Inflammatory macrophage (primary cell): Measurements from ENCODE around the gene PRKN.

ENCODE experiments used
- DNase-seq, 2 donors: peaks; one replicate each; pipeline ENCODE4 v3.0.0-alpha.2; 2020 to 2022

Gene PRKN

DNA sequence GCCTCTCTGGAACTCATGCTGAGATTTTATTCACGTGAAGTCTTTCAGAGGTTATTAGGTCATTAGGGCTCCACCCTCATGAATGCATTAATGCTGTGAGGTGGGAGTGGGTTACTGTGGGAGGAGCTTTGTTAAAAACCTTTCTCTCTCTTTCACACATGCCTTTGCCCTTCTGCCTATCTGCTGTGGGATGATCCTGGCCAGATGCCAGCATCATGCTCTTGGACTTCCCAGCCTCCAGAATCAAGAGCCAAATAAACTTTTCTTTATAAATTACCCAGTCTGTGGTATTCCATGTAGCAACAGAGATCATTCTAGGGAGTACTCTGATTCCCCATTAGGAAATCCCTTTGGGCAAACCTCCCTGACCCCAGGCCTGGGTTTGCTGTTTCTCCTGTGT, 1323.8 kb downstream of the PRKN start:
- DNase-seq = no peak

DNA sequence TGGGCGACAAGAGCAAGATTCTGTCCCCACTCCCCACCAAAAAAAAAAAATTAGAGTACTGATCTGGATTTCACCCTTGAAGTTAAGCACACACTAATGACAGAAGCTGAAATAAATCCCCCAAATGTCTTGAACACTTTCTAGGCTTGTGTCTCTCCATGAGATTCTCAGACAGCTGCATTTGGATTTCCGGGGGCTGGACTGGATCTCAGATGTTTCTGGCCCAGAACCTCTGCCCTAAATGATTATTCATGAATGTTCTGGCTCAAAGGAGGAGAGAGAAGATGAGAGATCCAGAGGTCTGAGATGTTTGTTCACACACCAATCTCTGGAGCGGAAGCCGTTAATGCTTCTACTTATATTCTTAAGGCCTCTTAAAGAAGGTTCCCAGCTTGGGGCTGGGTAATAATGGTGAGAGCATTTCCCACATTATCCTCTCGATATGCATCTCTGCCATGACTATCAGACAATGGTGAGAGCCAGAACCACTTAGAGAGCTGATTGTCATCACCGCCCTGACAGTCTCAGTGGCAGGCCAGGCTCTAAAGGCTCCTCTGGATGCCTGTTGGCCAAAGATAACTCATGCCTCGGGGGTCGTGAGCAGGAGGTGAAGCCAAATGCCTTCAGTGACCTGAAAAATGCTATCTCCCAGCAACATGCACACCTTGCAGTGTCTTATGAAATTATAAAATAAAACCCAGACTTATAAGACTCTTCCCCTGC, 1325.8 kb downstream of the PRKN start:
- DNase-seq = no peak

DNA sequence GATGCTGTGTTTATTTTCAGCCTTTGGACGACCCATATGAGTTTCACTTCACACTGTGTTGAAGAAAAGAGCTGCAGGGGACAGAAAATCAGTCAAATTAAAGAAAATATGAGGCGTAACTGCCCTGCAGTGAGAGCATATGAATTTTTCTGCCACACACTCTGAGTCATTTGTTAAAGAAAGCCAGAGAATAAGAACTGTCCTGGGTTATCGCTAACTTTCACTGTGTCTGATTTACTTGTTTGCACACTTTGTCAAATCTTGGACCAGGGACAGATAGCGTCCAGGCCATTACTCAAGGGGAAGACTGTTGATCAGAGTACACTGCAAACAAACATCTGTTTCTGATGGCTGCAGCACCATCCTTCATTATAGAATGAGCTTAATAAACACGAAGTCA, 1326.9 kb downstream of the PRKN start:
- no peak for DNase-seq

DNA sequence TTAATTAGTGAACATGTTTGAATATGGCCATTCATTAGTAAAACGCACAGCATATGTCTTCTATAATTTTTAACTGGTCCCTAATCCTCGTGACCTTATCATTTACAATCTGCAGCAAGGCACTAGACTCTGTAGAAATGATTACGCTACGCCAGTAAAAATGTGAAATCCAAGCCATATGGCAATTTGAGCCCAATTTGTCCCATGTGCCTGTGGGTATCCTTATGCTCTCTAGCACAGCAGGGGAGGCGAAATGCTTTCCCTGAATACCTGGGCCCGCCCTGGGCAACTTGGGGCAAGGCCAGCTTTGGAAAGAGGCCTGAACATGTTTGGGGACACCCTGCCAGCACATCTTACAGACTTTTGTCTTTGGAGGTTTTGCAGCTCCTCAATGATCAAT, 1331.0 kb downstream of the PRKN start:
- no peak for DNase-seq

DNA sequence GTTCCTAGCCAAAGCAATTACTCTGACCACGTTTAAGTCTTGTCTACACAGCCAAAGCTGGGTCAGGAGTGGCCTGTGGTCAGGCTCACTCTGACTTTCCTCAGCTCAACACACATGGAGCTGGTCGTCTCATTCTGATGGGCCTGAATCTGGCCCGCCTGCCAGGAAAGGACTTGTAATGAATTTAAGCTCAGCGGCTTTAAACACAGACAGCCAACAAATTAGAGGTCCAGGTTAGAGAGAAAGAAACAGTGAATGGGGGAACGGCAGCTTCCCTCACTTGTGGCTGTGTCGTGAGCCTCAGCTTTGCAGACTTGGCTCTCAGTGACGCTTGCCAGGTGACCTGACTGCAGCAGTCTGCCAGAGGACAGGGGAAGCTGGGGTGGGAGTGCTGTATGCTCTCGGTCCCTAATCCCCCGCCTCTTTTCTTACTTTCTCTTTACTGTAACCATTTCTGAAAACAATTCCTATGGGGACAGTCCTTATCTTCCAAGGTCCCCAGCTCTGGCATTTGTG, 1331.8 kb downstream of the PRKN start:
- no peak for DNase-seq

DNA sequence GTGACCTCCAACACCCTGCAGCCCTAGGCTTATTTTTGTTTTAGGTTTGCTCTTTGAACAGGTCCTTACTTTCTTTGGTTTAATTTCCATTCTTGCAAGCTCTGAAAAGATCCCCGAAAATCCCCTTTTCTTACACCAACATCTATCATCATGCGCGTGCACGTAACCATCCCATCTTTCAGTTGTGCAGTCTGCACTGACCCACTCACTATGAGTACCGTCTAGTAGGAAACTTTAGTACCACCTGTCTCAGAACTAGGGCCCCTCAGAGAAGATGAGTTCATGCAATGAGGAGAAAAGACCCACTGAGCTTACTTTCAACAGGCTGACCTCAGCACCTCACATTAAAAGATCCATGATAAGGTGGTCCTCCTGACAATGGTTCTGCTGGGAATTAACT, 1333.1 kb downstream of the PRKN start:
- DNase-seq = no peak

DNA sequence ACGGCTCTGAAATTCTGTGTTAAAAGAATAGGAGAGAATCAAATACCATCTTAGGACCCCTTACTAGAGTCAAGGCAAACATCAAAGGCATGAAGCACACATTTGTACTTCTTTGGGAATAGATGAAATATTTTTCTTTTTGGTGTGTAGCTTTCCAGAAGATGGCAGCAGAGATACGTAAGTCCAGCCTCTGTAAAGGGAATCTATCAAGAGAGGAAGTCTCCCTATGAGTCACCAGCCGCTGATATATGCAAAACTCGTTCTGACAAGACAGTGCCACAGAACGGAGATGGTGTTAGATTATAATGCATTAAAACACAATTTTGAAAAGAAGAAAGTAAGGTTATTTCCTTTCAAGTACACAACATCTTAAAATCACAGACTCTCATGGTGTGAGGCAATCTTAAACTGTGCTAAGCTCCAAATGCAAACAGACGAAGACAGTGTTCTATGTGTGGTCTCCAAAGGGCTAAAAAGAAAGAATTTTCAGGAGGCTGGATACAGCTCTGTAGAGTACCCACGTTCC, 1333.7 kb downstream of the PRKN start:
- DNase-seq = peak; percentile 80 to 84

DNA sequence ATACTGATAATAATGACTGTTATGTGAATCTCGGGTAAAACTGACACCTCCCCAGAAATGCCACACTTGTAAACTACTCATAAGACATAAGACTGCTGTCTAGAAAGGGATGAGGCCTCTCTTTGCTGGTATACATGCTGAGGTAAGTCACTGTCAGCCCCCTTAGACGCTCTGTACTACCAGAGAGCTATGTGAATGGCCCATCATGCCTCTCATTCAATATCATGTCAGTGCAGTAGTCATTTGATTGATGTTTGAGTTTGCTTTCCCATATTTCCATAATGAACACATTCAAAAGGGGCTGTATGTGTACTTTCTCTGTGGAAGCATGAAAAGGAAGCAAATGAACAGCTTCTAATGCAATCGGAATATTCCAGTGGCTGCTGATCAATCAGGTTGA, 1334.3 kb downstream of the PRKN start:
- DNase-seq = no peak

DNA sequence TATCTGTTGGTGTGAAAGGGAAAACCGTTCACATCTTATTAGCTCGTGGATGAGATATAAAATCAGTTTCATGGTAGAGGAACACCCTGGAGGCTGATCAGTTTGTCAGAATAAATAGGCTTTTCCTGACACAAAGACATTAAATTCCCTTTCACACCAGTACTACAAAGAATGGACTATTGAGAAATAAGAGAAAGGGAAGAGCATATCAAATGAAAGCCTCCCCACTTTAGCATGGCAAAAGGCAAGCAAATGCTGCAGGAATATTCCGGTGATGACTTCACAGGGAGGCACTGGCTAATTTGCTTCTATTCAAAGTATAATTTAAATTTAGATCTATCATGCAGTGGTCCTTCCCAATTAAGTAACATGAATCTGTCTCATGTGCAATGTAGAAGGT, 1337.8 kb downstream of the PRKN start:
- no peak for DNase-seq

DNA sequence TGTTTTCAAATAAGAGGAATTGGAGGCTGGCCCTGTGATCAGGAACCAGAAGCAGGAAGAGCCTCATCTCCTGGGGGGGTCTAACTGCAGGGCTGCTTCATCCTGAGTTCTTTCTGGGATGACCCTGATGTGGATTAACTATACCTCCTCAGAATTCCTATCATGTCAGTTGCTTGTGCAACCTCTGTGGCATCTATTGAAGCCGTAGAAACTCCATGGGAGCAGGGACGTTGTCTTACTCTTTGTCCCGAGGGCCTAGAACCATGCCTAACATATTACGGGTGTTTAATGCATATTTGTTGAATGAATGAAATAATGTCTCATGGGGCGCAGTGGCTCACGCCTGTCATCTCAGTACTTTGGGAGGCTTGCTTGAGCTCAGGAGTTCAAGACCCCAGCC, 1343.6 kb downstream of the PRKN start:
- no peak for DNase-seq

DNA sequence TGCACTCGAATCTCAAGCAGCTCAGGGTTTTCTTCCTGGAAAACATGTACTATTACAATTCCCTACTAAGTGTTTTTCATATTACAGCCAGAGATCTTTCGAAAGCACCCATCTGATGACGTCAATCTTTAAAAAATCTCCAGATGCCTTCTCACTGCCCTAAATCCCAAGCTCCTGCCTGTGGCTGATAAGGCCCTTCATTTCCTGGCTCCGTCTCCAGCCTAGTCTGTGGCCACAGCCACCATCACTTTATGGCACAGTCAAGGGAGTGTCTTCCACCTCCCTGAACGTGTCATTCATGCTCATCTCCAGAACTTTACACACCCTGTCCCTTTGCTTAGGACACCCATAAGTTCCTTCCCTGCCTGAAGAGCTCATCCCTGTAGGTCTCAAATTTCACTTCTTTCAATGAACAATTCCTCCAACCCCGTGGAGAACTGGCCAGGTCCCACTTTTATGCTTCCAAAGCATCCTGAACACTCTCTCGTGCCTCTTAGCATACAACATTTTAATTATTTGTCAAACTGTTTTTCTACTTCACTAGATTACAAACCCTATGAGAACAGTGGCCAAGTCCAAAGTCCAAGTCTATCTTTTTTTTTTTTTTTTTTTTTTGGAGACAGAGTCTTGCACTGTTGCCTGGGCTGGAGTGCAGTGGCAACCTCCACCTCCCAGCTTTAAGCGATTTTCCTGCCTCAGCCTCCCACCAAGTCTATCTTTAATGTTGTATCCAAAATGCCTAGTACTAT, 1347.6 kb downstream of the PRKN start:
- DNase-seq = no peak

DNA sequence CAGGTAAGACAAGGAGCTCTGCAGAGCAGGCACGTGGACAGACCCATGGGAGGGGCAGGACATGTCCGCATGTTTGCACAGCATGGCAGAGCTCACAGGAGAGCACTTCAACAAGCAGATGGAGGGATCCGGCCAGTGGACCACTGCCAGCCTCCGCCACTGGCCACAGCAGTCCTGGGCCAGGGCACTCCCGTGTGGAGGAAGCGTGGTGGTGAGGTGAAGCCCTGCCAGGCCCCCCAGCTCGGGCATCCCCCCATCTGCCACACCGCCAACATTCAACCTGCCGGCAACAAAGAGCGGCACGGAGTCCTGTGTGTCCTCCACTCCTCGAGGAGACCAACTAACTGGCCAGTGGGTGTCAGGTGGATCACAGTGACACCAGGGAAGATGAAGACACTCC, 1349.5 kb downstream of the PRKN start:
- no peak for DNase-seq

DNA sequence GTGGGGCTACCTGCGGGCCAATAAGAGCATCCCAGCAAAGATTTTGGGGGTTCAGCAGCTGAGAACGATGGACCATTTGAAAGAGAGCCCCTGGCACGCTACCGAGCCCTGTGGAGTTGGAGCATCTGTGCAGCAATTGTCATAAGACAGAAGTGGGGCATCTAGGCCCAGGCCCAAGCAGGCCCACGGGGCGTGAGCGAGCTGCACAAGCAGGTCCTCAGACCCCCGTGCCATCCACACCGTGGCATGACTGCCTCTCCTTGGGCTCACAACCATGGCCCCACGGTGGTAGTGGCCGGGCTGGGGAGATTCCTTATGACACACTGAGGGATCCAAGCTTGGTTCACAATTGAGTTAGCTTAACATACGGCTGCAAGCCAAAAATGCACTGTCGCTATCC, 1350.5 kb downstream of the PRKN start:
- no peak for DNase-seq

DNA sequence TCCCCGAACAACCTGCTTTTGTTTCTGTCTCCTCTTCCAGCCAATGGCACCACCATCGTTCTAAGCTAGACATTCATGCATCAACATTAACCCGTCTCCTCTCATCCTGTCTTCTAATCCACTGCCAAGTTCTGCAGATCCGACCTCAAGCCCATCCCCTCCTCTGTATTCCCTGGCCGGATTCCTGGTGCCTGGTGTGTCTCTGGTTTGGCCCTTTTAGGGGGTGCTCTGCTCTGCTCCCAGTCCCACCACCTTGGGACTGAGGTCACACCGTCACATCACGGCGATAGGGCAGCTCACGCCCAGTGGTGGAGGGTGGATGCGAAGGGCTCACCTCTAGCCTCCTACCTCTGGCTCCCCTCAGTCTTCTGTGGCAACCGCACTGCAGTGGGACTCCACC, 1351.2 kb downstream of the PRKN start:
- no peak for DNase-seq

DNA sequence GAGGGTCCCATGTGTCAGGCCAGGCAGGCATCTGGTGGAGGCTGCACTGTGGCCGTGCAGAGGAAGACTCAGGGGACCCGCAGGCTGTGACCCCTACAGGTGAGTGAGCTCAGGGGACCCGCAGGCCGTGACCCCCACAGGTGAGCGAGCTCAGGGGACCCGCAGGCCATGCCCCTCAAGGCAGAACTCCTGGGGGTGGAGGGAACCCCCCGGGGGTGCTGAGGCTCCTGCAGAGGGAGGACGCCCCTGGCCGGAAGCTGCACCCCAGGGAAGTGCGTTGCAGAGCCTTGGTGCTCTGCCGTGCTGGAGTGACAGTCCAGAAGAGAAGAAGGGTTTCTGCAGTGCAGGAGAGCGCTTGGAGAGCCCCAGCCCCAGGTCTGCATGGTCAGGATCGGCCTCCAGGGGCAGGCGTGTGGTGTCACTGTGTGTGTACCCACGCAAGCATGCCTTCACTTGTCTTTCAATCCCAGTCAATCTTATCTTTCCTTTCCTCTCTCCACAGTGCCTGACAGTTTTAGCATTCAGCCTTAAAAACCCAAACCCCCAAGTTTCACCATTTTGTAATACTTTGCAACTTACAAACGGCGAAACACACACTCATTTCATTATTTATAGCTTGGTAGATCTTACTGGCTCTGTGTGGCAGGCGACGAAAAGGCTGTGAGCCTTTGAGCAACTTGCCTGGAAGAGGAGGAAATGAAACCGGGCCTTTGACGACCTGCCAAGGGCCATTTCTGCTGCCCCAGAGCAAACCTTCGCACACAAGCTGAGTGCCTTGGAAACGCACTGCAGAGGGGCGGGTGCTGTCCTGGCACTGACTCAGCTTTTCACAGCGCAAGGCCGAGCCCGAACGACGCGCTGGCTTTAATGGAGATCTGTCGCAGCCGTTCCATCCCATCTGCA, 1352.3 kb downstream of the PRKN start:
- DNase-seq = peak; percentile 91 to 92

DNA sequence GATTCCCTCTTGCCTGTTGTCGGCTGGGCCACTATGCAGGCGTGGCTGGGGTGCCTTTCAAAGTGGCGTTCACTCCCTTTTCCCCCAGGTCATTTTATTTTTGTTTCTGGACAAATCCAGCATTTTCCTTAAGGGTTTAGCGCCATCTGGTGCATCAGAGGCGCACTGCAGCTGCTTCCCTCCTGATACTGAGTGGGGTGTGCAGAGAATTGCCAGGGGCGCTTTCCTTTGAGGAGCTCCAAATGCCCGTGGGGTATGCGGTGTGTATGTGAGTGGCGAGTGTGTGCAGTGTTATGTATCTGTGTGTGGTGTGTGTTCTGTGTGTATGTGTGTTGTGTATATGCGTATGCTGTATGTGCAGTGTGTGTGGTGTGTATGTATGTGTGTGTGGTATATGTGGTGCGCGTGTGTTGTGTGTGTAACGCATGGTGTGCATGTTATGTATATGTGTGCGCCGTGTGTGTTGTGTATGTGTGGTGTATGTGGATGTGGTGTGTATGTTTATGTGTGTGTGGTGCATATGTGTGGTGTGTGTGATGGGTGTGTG, 1353.6 kb downstream of the PRKN start:
- DNase-seq = peak; percentile 74 to 82

DNA sequence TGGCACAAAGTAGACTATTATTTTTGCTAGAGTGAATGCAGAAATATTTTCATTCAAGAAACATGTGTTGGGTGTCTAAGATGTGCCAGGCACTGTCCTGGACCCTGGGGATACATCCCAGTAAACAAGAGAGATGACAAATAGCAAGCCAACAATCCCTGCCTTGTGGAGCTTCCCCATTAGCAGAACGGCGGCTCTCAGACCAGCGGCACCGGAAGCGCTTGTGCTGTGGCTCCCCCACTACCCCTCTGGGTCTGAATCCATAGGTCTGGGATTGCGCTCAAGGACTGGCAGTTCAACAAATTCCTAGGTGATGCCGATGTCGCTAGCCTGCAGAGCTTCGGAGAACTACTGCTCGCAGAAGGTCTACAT, 1355.2 kb downstream of the PRKN start:
- no peak for DNase-seq

DNA sequence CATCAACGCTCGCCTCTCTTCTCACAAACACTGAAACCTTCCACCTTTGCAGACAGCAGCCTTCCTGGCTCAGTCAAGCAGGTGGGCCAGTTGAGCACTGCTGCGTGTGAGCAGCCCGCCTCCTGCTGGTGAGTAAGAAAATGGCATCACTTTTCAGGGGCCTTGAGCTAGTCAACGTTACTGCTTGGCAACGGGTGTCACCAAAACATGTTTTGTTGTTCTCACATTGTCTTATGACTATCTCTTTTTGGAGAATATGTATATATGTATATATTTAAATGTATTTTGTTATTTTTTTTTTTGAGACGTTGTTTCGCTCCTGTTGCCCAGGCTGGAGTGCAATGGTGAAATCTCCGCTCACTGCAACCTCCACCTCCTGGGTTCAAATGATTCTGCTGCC, 1356.7 kb downstream of the PRKN start:
- peak; percentile 61 to 75 for DNase-seq

DNA sequence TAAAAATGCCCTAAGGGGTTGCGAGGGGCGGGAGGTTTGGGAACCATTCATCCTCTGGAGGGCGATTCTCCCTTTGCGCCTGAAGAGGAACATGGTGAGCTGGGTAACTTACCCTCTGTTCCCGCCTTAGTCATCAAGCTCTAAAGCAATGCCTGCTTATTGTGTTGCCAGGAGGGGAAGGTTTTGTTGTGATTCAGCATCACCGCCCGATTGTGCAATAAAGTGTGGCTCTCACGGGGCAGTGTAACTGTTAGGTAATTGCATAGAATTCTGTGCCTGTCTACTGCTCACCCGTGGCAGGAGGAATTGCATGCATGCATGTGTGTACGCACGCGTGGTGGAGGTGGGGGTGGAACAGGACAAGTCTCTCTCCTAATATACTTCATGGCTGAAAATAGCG, 1358.2 kb downstream of the PRKN start:
- DNase-seq = peak; percentile 96

DNA sequence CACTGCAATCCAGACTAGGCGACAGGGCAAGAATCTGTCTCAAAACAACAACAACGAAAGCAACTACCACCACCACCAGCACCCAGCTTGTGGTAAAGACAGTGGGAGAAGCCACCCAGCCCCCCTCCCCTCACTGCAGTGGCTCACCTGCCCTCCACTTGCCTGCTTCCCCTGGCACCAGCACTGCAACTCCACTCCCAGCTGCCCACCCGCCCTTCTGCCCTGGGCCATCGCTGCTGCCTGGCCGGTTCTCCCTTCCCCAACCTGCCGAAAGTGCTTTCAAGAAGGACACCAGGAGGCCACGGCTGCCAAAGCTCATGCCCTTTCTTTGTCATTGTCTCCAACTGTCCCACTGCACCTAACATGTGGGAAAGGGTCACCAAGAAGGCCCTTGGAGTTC, 1359.1 kb downstream of the PRKN start:
- DNase-seq = no peak

DNA sequence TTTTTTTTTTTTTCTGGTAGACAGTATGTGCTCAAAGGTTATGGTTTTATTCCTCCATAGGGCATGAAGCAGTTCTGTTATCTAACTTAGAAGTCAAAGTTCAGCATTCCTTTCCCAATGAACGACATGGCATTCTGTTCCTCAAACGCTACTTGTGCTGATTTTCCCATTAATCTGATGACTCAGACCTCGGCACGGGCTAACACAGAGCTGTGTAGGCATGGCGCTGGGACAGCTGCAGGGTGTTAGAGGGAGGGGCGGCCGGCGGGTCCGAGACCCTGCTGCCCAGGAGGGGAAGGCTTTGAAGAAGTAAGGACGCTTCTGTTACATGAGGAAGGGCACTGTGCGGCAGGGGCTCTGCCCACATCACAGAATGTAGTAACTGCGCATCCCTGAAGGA, 1360.1 kb downstream of the PRKN start:
- DNase-seq = peak in 1 of 2 donors; percentile 8

DNA sequence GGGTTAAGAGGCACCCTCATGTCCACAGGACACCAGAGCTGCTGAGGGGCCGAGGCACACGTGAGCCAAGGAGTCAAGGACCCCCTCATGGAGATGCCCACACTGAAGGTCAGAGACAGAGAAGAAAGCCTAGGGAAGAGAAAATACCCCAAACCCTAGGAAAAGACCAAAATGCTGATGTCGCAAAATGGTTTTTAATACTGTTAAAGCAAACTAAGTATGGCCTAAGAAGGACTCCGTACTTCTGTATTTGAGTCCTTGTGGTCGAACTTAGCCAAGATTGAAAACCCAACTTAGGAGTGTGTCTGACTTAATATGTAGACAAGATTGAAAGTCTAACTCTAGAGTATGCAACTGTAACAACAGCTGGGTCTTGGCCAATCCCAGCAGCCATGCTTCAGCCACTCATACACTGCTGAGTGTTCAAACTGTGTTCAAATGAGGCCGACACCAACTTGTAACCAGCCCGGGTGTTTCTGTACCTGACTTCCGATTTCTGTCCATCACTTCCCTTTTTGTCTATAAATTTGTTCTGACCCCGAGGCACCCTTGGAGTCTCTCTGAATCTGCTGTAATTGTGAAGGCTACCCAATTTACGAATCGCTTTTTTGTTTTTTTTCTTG, 1361.2 kb downstream of the PRKN start:
- DNase-seq = peak; percentile 64 to 70
